Peyer's patch (tissue), 4 donors: ENCODE measurements around the gene ZNF300.

ENCODE experiments used
- CTCF ChIP-seq, 6 experiments: fragments of 450-650 bp in 4 of 6; fragments of 200-600 bp in 2 of 6; sonication (generic) in 1 of 6; IDR thresholded peaks; one replicate each; pipeline ENCODE4 v1.5.1; 2017 to 2019; ENCODE audit warnings: antibody characterized with exemption in 6 of 6, mild to moderate bottlenecking in 3 of 6, moderate library complexity in 1 of 6
- POLR2A ChIP-seq, 2 donors: fragments of 450-650 bp; IDR thresholded peaks; one replicate each; pipeline ENCODE4 v1.5.1; 2017; ENCODE audit warnings: antibody characterized with exemption in 2 of 2, mild to moderate bottlenecking in 2 of 2, moderate library complexity in 2 of 2

- TF ChIP-seq CTCF (IDR thresholded peaks at IDR 0.05) (no peak), POLR2A (IDR thresholded peaks at IDR 0.05) (no peak)
These were observed 13.8 kb upstream of the ZNF300 start for GRCh38 chr5:150918613-150919012.
